ENCODE data around the gene SPNS2.

DNA sequence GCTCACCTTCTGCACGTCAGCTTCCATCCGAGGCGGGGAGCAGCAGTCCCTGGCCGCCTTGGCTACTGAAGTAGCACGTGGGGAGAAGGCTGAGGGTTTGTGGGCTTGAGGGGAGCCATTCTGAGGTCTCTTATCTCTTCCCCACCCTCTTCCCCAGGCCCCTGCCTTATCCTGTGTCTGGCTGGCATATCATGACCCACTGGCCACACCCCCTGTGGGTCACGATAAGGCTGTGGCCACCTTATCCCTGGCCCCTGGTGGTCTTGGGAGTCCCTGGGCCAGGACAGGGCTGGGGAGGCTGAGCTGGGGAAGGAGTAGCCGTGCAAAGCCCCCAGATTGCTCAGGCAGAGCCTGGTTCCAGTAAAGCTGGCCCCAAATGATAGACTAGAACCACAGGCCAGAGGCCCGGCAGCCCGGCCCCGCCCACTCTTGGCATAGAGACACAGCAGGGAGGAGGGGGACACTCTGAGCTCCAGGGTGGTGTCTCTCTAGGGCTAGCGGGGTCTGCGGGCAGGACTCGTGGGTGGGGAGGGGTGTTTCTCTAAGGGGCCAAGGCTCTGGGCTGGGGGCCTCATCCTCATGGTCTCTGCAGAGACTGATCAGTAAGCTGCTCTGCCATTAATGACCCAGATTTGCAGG, 7.6 kb downstream of the SPNS2 start:
- no peak for TF ChIP-seq CREM (IDR thresholded peaks at IDR 0.05; ENCODE audit: low read depth)
- no peak for TF ChIP-seq SRF (IDR thresholded peaks at IDR 0.05; ENCODE audit: low read depth in 2 of 2, low read length in 2 of 2)
- TF ChIP-seq ESRRA (IDR thresholded peaks at IDR 0.05; ENCODE audit: low read length) = no peak
